ENCODE results near the gene TTYH3. TPM values are rescaled to one million over a fixed set of nuclear protein-coding genes. Genes with fewer than 3 reads are reported as not detected.
"Not testable (repeated sequence)": the region's sequence is repeated elsewhere in the genome, so short reads cannot be mapped to it uniquely, and the experiment has no call there.

The TTYH3 gene
- total RNA-seq, result 31.5 TPM

DNA sequence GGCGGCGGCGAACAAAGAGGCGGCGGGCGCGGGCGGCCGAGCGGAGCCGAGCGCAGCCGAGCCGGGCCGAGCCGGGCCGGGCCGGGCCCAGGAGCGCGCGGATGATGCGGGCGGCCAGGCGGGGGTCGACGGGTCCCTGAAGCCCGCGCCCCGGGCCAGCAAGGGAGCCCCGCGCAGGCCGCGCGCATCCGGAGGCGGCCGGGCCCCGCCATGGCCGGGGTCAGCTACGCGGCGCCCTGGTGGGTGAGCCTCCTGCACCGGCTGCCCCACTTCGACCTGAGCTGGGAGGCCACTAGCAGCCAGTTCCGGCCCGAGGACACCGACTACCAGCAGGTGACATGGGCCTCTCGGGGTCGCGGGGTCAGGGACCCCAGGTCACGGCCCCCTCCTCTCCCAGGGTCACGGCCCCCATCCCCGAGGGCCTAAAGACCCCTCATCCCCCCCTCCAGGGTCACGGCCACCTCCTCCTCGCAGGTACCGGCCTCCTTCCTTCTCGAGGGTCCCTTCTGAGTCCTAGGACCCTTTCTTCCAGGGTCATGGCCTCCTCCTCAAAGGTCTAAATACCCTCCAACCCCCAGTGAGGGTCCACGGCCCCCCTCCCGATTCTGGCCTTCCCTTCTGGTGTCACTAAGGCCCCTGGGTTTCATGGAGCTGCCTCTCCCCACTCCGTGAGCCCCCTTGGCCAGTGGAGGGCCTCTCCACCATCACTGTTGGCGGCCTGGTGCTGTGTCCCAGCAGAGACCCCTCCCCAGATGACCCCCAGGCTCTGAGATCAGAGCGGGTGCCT lies at the start of gene TTYH3:
Gene TTYH3, plus strand, starts transcription at position 41 of the 787 bp plus-strand sequence. Its CDS starts 170 bp downstream, at position 211.
- no peak for DNase-seq

- no peak for DNase-seq
These were observed 49.6 kb upstream of the TTYH3 start for GRCh38 chr7:2582006-2582735.

DNA sequence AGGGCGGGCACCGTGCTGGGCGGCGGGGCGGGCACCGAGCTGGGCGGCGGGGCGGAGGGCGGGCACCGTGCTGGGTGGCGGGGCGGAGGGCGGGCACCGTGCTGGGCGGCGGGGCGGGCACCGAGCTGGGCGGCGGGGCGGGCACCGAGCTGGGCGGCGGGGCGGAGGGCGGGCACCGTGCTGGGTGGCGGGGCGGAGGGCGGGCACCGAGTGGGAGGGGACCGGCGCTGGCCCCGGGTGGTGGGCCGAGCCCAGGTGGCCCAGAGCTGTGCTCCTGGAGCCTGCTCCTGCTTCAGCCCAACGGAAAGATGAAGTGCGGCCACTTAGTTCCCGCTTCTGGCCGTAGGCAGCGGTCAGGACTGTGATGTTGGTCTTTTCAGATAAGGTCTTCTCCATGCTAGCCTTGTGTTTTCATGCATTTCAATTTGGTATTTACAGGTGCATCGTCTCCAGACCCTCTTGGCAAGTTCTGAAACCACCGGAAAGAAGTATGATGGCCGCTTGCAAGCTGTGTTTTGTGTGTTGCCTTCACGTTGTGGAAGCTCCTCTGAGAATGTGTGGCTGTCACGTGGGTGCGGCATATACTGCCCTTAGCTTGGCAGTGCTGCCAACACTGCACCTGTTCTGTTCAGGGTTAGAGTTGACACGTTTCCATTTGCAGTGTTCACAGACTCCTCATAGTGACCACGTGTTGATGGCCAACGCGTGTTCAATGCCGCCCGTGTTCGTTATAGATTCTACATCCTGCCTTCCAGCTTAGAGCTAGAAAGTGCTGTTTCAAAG lies 47.8 kb upstream of the TTYH3 start:
- no peak for DNase-seq

- no peak for DNase-seq
These were observed 46.3 kb upstream of the TTYH3 start for GRCh38 chr7:2585446-2585845.

GRCh38 chr7:2586326-2587020 lies 45.3 kb upstream of the TTYH3 start:
- no peak for DNase-seq

DNA sequence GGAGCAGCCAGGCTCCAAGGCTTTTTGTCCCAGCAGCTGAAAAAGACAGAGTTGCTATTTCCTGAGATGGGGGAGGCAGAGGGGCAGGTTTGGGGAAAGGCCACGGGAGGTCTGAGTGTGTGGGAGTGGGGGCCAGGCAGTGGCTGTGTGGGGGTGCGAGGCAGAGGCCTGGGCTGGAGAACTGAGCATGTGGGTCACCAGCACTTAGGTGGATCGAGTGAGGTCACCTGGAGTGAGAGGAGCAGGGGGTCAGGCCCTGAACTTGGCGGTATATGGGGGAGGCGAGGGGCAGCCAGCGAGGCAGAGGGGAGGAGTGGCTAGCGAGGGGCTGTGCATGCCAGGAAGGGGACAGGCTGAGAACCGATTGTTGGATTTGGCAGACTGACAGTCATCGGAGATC lies 44.7 kb upstream of the TTYH3 start:
- no peak for DNase-seq

GRCh38 chr7:2587778-2588177 lies 44.0 kb upstream of the TTYH3 start:
- no peak for DNase-seq

GRCh38 chr7:2589341-2589740 lies 42.4 kb upstream of the TTYH3 start:
- no peak for DNase-seq

DNA sequence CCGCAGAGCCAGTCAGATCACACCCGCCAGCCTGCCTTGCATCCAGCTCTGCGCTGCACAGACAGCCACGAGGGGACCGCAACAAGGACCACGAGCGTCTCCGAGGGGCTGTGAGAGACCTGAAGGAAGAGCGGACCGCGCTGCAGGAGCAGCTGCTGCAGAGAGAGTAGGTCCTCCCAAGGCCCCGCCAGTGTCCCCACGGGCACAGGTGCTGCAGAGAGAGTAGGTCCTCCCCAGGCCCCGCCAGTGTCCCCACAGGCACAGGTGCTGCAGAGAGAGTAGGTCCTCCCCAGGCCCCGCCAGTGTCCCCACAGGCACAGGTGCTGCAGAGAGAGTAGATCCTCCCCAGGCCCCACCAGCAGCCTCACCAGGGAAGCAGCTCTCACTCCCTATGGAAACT lies 41.8 kb upstream of the TTYH3 start:
- DNase-seq, result not testable (repeated sequence)

- DNase-seq, result no peak
These were observed 39.4 kb upstream of the TTYH3 start for GRCh38 chr7:2592375-2592865.

GRCh38 chr7:2593036-2593727 lies 38.6 kb upstream of the TTYH3 start:
- no peak for DNase-seq

DNA sequence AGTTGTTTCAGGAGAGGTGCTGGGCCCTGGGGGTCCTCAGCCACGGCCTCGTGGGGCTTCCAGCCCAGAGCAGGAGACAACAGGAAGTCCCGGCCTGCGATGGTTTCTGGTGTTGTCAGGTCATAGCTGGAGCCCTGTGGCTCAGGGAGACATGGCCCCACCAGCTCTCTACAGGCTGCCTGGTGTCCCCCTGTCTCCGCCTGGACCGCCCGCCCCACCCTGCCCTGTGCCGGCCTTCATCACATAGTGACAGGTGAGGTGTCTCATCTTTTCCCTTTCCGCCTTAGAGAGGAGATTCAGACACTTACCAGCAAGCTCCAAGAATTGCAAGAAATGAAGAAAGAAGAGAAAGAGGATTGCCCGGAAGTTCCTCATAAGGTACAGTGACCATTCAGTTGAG lies 37.2 kb upstream of the TTYH3 start:
- DNase-seq, result no peak

DNA sequence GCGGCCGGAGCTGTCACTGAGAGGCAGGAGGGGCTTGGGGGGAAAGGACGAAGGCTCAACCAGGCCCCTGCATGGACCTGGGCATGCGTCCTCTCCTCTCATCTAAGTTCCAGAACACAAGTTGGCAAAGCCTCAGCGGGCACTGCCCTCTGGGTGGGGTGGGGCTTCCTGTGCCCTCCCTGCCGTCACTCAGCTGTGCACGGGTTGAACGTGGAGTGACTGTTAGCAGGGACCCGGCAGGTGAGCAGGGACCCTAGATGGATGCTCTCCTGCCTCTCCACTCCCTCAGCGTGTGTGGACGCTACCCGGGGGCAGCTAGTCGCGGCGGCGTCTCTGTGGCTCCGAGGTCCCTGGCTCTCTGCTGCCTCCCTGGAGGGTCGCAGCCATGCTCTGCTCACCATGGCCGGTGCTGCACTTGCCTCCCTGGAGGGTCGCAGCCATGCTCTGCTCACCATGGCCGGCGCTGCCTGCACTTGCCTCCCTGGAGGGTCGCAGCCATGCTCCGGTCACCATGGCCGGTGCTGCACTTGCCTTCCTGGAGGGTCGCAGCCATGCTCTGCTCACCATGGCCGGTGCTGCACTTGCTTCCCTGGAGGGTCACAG lies 36.4 kb upstream of the TTYH3 start:
- no peak for DNase-seq

- no peak for DNase-seq
These were observed 35.1 kb upstream of the TTYH3 start for GRCh38 chr7:2596464-2597272.

GRCh38 chr7:2597273-2597640 lies 34.5 kb upstream of the TTYH3 start:
- no peak for DNase-seq

- DNase-seq, result no peak
These were observed 33.5 kb upstream of the TTYH3 start for GRCh38 chr7:2598154-2598823.

DNA sequence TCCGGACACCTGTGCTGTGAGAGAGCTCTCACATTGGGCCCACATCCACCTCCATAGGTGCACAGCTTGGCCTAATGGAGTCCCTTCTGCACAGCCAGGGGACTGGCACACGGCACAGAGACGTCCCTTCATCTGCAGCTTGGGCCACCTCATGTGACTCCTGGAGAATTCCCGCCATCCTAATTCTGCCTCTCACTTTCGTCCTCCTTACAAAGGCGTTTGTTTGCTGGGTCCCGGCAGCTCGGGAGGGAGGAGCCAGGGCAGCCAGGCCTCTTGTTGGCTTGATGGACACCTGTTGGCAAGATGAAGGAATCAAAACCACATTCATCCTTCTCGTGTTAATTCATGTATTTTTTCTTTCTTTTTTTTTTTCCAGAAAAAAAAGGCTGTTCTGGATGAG lies 30.7 kb upstream of the TTYH3 start:
- DNase-seq, result no peak

GRCh38 chr7:2601907-2602306 lies 29.9 kb upstream of the TTYH3 start:
- no peak for DNase-seq

DNA sequence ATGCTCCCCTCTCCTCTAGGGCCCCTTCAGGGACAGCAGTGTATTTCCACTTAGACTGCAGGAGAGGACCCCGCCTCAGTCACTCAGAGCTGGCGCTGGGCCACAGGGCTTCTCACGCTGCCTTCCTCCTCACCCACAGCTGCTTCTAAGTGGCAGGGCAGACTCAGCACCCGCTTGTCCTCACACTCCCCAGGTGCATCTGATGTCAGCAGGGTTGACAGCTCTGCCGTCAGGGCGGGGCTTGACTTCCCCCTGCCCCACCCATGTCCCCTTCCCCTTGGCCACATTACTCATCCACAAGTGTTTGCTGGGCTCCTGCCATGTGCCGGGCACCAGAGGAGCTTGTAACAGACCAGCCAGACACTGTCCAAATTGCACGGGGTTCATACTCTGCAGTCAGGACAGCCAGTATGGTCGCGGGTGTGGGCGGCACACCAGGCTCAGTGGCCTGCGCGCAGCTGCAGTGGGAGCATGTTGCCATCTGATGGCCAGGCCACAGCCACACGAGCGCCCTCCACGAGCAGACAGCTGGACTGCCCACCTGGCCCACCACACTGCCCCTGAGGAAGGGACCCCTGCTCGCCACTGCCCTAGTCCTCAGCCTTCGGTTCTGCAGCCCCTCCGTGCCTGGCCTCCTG lies 29.3 kb upstream of the TTYH3 start:
- no peak for DNase-seq

Data from occipital lobe (tissue), 2 donors.